ENCODE measurements around the gene HHLA2.
"Not testable (repeated sequence)": the region's sequence is repeated elsewhere in the genome, so short reads cannot be mapped to it uniquely, and the experiment has no call there.

The HHLA2 gene, protein sequence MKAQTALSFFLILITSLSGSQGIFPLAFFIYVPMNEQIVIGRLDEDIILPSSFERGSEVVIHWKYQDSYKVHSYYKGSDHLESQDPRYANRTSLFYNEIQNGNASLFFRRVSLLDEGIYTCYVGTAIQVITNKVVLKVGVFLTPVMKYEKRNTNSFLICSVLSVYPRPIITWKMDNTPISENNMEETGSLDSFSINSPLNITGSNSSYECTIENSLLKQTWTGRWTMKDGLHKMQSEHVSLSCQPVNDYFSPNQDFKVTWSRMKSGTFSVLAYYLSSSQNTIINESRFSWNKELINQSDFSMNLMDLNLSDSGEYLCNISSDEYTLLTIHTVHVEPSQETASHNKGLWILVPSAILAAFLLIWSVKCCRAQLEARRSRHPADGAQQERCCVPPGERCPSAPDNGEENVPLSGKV

DNA sequence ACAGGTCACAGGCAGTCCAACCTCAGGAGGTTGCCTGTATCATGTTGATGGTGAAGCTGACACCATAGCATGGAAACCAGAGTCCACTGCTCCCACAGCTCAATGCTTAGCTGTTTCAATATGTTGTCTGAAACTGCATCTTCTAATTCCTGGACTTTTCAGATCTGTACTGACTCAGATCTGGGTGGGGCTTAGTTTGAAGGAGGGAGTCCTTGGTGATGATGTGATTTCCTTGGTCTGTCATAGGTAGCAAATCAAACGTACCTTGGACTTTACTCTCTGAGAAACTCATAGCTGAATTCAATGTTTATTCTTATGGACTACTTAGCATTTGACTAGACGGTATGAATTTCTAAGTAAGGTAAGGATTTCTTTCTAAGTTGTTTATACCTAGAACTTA lies at the start of gene HHLA2:
TSS of gene HHLA2 (plus strand) at position 310 of the 400 bp plus-strand sequence. CDS start 55,266 bp downstream, outside the sequence.
- no peak for FAIRE-seq

- no peak for FAIRE-seq
These were observed 45.7 kb upstream of the HHLA2 start for GRCh38 chr3:108250626-108251025.

GRCh38 chr3:108251265-108251664 lies 45.1 kb upstream of the HHLA2 start:
- no peak for FAIRE-seq

GRCh38 chr3:108251844-108252243 lies 44.5 kb upstream of the HHLA2 start:
- no peak for FAIRE-seq

GRCh38 chr3:108255131-108255530 lies 41.2 kb upstream of the HHLA2 start:
- no peak for FAIRE-seq

- FAIRE-seq, result not testable (repeated sequence)
These were observed 31.6 kb upstream of the HHLA2 start for GRCh38 chr3:108264534-108265298.

- FAIRE-seq, result not testable (repeated sequence)
These were observed 28.1 kb upstream of the HHLA2 start for GRCh38 chr3:108268235-108268634.

GRCh38 chr3:108271626-108272025 lies 24.7 kb upstream of the HHLA2 start:
- FAIRE-seq, result no peak

GRCh38 chr3:108279066-108279465 lies 17.3 kb upstream of the HHLA2 start:
- FAIRE-seq, result not testable (repeated sequence)

DNA sequence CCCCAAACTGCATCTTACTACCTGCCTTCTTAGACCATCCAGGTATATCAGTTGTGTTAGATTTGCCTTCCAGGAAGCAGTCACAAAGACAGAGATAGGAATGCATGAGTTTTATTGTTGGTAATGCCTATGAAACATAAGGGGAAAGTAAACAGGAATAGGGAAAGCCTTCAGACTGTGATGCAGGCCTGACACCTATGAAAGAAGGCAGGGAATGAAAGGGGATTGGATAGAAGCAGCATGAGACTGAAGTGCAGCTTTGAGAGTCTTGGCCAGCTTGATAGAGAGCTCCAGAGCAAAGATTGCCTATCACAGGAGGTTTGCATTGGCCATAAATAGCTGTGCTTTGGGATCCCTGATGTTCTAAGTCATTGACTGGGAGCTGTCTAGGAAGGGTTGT lies 15.9 kb upstream of the HHLA2 start:
- FAIRE-seq, result no peak

- FAIRE-seq, result no peak
These were observed 14.7 kb upstream of the HHLA2 start for GRCh38 chr3:108281670-108282069.

DNA sequence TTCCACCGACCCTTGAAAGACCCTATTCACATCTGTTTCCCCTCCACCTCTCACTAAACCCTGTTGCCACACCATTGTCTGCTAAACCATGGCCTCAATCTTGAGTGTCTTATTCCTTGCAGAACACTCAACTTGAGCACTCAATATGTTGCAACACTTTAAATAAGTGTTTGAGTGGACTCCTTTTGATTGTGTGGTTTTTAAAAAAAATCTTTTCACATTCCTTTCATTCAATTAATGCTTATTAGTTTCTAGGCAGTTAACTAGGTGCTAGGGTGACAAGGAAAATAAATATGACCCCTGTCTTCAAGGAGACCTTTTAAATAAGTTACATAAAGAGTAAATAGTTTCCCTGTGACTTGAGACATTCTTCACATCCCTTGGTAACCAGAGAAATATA lies 13.3 kb upstream of the HHLA2 start:
- FAIRE-seq, result no peak

DNA sequence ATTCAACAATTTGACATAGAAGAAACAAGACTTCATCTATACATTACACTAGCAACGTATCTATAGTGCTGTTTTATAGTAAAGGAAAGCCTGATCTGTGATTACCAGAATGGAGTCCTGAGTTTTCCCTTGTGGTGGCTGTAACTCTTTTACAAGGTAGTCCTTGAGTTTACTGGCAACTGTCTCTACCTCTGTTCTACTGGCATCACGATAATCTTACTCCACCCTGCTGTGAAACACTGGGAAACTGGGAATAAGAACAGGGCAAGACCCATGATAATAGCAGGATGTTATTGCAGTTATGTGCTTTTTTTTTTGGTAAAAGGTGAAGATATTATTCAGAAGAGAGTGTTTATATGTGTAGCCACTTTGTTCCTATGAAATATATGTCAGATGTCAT lies 12.4 kb upstream of the HHLA2 start:
- FAIRE-seq, result no peak

- FAIRE-seq, result no peak
These were observed 11.2 kb upstream of the HHLA2 start for GRCh38 chr3:108285176-108285575.

DNA sequence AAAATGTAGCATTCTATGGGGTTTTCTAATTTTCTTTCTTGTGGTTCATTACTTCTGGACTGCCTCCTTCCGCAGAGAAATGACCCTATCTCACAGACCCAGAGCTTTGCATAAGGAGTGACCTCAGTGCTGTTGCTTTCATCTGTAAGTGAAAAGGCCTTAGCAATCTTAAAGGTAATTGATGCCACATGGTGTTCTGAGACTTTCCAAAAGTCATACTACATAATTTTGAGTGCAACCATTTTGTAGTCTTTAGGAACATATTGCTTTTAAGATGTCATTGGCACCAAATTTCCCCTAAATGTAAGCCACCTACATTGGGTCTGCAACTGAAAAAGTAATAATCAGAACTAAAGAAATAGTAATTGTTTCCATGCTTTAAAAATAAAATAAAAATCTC lies 9.2 kb upstream of the HHLA2 start:
- no peak for FAIRE-seq

- not testable (repeated sequence) for FAIRE-seq
These were observed 8.2 kb upstream of the HHLA2 start for GRCh38 chr3:108288193-108288592.

GRCh38 chr3:108289159-108289558 lies 7.2 kb upstream of the HHLA2 start:
- no peak for FAIRE-seq

- no peak for FAIRE-seq
These were observed 3.9 kb upstream of the HHLA2 start for GRCh38 chr3:108292450-108292849.

GRCh38 chr3:108292905-108293328 lies 3.4 kb upstream of the HHLA2 start:
- no peak for FAIRE-seq

GRCh38 chr3:108293858-108294257 lies 2.5 kb upstream of the HHLA2 start:
- FAIRE-seq, result no peak

DNA sequence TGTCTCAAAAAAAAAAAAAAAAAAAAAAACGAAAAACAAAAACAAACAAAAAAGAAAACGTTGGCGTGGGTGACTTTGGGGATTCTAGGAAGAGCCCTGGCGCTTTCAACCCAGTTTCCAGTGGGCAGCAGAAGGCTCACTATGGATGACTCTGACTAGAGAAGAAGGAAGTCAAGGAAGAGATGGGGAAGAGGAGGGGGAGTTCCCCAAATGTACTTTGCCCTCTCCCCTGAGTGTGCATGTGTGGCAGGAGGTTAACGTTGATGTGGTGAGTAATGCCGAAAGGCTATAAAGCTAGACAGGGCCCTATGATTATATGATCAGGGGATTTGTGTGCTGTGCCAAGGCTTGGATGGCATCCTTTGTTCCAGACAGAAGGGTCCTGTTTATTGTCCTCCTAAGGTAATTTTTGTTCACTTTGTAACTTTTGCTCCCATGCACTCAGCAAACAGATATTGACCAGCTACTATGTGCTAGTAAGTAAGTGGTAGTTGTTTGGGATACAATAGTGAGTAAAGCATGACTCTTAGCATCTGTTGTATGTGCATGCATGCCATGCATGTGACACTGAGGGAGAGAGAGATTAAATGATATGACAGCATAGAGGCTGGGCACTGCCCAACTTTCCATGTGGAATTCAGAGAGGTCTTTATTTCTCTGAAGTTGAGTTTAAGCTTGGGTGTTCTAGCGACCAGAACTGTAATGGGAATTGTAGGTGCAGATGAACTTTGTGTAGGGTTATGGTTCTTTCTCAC lies 750 bp upstream of the HHLA2 start:
- FAIRE-seq, result no peak

GRCh38 chr3:108297647-108298046 lies 1.3 kb downstream of the HHLA2 start:
- FAIRE-seq, result no peak

GRCh38 chr3:108298056-108298455 lies 1.7 kb downstream of the HHLA2 start:
- FAIRE-seq, result no peak

Measured in A204.1 (cell line).